IMR-90 (cell line): ENCODE results near the gene HNRNPA3. TPM values are rescaled to one million over a fixed set of nuclear protein-coding genes. Genes with fewer than 3 reads are reported as not detected.

Experiments used
- ATAC-seq: fragments of 200-7000 bp; cut with Tn5 transposase; 2 replicates; pipeline ENCODE4 v1.9.1; 2020; ENCODE audit warnings: low read depth, mild to moderate bottlenecking, moderate library complexity
- BruUV-seq: library from RNA; stranded (reverse); fragments of 400-500 nt; replicated peaks from 2 replicates; lab custom pipeline; 2021; lab: Mats Ljungman, UMichigan
- CTCF ChIA-PET: fragments of 300-600 bp; formaldehyde crosslinking; extraction: SDS; loops from one replicate; lab custom pipeline; 2021; ENCODE audit warnings: antibody characterized with exemption; lab: Yijun Ruan, JAX
- POLR2A ChIA-PET: fragments of 300-600 bp; sonication (Branson Sonifier 250); formaldehyde crosslinking; loops from one replicate; lab custom pipeline; 2022; ENCODE audit warnings: antibody characterized with exemption; ENCODE audit not compliant: unreplicated experiment; lab: Charles Lee
- DNase-seq: peaks from one replicate; pipeline ENCODE4 v3.0.0; 2013
- H2AFZ ChIP-seq: replicated peaks from 2 replicates; pipeline ENCODE3; 2013; ENCODE audit warnings: low read length, mild to moderate bottlenecking; ENCODE audit not compliant: poor library complexity
- H2AK5ac ChIP-seq: 2 replicates; pipeline ENCODE4 v1.6.1; 2013; ENCODE audit warnings: low read depth, low read length, inconsistent platforms
- H2AK9ac ChIP-seq: replicated peaks from 2 replicates; pipeline ENCODE3; 2013; ENCODE audit warnings: mild to moderate bottlenecking, low read depth, low read length, moderate library complexity; ENCODE audit not compliant: poor library complexity
- H2BK120ac ChIP-seq: 2 replicates; pipeline ENCODE4 v1.6.1; 2013; ENCODE audit warnings: low read depth, low read length, inconsistent platforms
- H2BK15ac ChIP-seq: 3 replicates; pipeline ENCODE4 v1.6.1; 2013; ENCODE audit warnings: low read depth, low read length, inconsistent platforms
- H2BK20ac ChIP-seq: 2 replicates; pipeline ENCODE4 v1.6.1; 2013; ENCODE audit warnings: low read depth, mild to moderate bottlenecking, inconsistent platforms, low read length, moderate library complexity
- H2BK5ac ChIP-seq: 2 replicates; pipeline ENCODE4 v1.6.1; 2013; ENCODE audit warnings: mild to moderate bottlenecking, low read depth, low read length, inconsistent platforms; ENCODE audit not compliant: poor library complexity, severe bottlenecking
- H3K14ac ChIP-seq: replicated peaks from 2 replicates; pipeline ENCODE4 v1.6.1; 2013; ENCODE audit warnings: low read depth, low read length, inconsistent platforms
- H3K18ac ChIP-seq: 2 replicates; pipeline ENCODE4 v1.6.1; 2013; ENCODE audit warnings: low read depth, low read length, control low read depth
- H3K23ac ChIP-seq: 2 replicates; pipeline ENCODE4 v1.6.1; 2013; ENCODE audit warnings: low read depth, low read length, inconsistent platforms
- H3K27ac ChIP-seq: 2 replicates; pipeline ENCODE4 v1.5.1; 2013; ENCODE audit warnings: mild to moderate bottlenecking, control low read depth, low read length; ENCODE audit not compliant: insufficient read depth
- H3K27me3 ChIP-seq: 2 replicates; pipeline ENCODE4 v1.6.1; 2013; ENCODE audit warnings: low read length; ENCODE audit not compliant: control insufficient read depth, insufficient read depth
- H3K36me3 ChIP-seq: 2 replicates; pipeline ENCODE4 v1.6.1; 2013; ENCODE audit warnings: low read length, mixed read lengths; ENCODE audit not compliant: control insufficient read depth, insufficient read depth
- H3K4ac ChIP-seq: 2 replicates; pipeline ENCODE4 v1.6.1; 2013; ENCODE audit warnings: low read depth, low read length, inconsistent platforms
- H3K4me1 ChIP-seq: 2 replicates; pipeline ENCODE4 v1.6.1; 2013; ENCODE audit warnings: low read length, mixed read lengths; ENCODE audit not compliant: control insufficient read depth, insufficient read depth
- H3K4me2 ChIP-seq: 2 replicates; pipeline ENCODE4 v1.6.1; 2013; ENCODE audit warnings: low read depth, mild to moderate bottlenecking, control low read depth, low read length, moderate library complexity
- H3K4me3 ChIP-seq: 2 replicates; pipeline ENCODE4 v1.5.1; 2013; ENCODE audit warnings: low read depth, mild to moderate bottlenecking, control low read depth, low read length, moderate library complexity; ENCODE audit not compliant: insufficient read depth
- H3K56ac ChIP-seq: 2 replicates; pipeline ENCODE4 v1.6.1; 2013; ENCODE audit warnings: low read length, inconsistent platforms; ENCODE audit not compliant: insufficient read depth; ENCODE audit errors: extremely low read depth
- H3K79me1 ChIP-seq, 2 experiments: 2 replicates each; pipeline ENCODE4 v1.6.1; 2013; ENCODE audit warnings: low read length in 2 of 2, inconsistent platforms in 1 of 2, low read depth in 1 of 2
- H3K9ac ChIP-seq: 2 replicates; pipeline ENCODE4 v1.6.1; 2013; ENCODE audit warnings: low read depth, low read length, control low read depth
- H3K9me1 ChIP-seq: 2 replicates; pipeline ENCODE4 v1.6.1; 2013; ENCODE audit warnings: low read length, inconsistent platforms; ENCODE audit not compliant: insufficient read depth
- H3K9me3 ChIP-seq: 2 replicates; pipeline ENCODE4 v1.6.1; 2013; ENCODE audit warnings: low read length; ENCODE audit not compliant: control insufficient read depth, insufficient read depth
- H4K20me1 ChIP-seq: 2 replicates; pipeline ENCODE4 v1.6.1; 2013; ENCODE audit warnings: low read length, inconsistent platforms; ENCODE audit not compliant: insufficient read depth
- H4K5ac ChIP-seq: 2 replicates; pipeline ENCODE4 v1.6.1; 2013; ENCODE audit warnings: mild to moderate bottlenecking, low read depth, low read length, control low read depth
- H4K8ac ChIP-seq, 2 experiments: 2 replicates each; pipeline ENCODE4 v1.6.1; 2013; ENCODE audit warnings: low read depth in 2 of 2, low read length in 2 of 2, control low read depth in 1 of 2, inconsistent platforms in 1 of 2
- H4K91ac ChIP-seq: 2 replicates; pipeline ENCODE4 v1.6.1; 2013; ENCODE audit warnings: low read depth, low read length, inconsistent platforms; ENCODE audit not compliant: insufficient read depth
- WGBS, 2 experiments: methylation state at CpG; one replicate each; pipeline versions ENCODE4 v1.1.5 to v1.1.7; 2013; ENCODE audit warnings: missing lambda C conversion rate in 2 of 2; ENCODE audit not compliant: insufficient read length in 1 of 2; ENCODE audit errors: extremely low coverage in 2 of 2; 5-methylcytosine and 5-hydroxymethylcytosine counted together
- dilution Hi-C: fragments of 300-500 bp; cut with HindIII; formaldehyde crosslinking; loops from one replicate; pipeline ENCODE4 v1.14.3; 2018; ENCODE audit warnings: low sequenced_read_pairs; ENCODE audit not compliant: unreplicated experiment
- in situ Hi-C: fragments of 300-500 bp; cut with MboI; formaldehyde crosslinking; loops from 3 replicates; pipeline ENCODE4 v1.14.3; 2019; ENCODE audit warnings: low sequenced_read_pairs, inconsistent platforms, mixed read lengths
- intact Hi-C: fragments of 100-400 bp; cut with micrococcal nuclease; formaldehyde crosslinking; loops from 2 replicates; pipeline ENCODE4 v1.10.0; 2022
- polyA plus RNA-seq, 3 experiments: library from polyadenylated mRNA; depleted of rRNA; stranded (reverse); fragments of >200 nt; gene quantifications; 2 replicates each; pipeline ENCODE4 v1.2.3, GENCODE V29; 2012; ENCODE audit warnings: low replicate concordance in 1 of 3
- total RNA-seq: library from RNA; depleted of rRNA; stranded (reverse); fragments of >200 nt; gene quantifications from 2 replicates; pipeline ENCODE4 v1.2.3, GENCODE V29; 2012
- TF ChIP-seq, protein P1 (sequence below): conservative IDR thresholded peaks from 2 replicates; pipeline ENCODE4 v1.5.1; 2012; ENCODE audit warnings: mild to moderate bottlenecking, low read depth, low read length, improper control_type of control experiment

The HNRNPA3 gene
- total and polyA plus RNA-seq, 2 of the 4 experiments (the other 2 are of a cell fraction): 18.6 to 111 TPM

DNA sequence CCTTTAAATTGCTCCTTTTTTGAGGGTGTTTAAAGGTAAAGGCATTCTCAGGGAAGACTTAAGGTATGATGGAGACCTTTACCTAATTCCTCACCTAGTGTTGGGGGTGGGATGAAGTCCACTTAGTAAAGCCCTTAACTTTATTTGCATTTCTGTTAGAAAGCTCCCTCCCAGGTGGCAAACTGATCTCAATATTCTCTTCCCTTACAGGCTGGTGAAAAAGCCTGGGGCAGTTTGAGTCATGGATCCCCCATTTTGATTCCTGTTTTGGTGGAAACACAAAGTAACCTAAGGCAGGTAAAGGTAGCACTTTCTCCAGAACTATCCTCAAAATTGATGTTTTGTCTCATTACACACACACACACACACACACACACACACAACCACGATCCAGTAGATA, 33.8 kb upstream of the HNRNPA3 start:
- Histone ChIP-seq H4K20me1 (no peaks in the 10 kb centered on the region), H3K4ac (no peak overlapping the region), H3K4me1 (no peaks in the 10 kb centered on the region; the same call in 1 of the 2 replicates), H3K4me3 (no peak overlapping the region), H4K91ac (no peak overlapping the region), H3K14ac (no peak overlapping the region), H3K18ac (no peak overlapping the region), H3K9me3 (no peaks in the 10 kb centered on the region), H3K36me3 (no peaks in the 10 kb centered on the region), H3K23ac (no peak overlapping the region), H3K9me1 (peaks cover 3% of the 10 kb centered on the region; the same call in 1 of the 2 replicates), H2AK9ac (no peak overlapping the region), H2BK5ac (no peak overlapping the region), H3K27me3 (peaks cover 2% of the 10 kb centered on the region; the same call in 1 of the 2 replicates), H2BK15ac (no peak overlapping the region), H3K79me1 (no peaks in the 10 kb centered on the region), H3K4me2 (no peak overlapping the region), H4K8ac (no peak overlapping the region), H2BK120ac (no peak overlapping the region), H2AFZ (no peak overlapping the region), H2AK5ac (no peak overlapping the region), H3K56ac (no peak overlapping the region), H3K27ac (no peak overlapping the region), H2BK20ac (no peak overlapping the region), H4K5ac (no peak overlapping the region), H3K9ac (no peak overlapping the region)
- ATAC-seq (no peak), DNase-seq (no peak)
- WGBS, 2 experiments: no CpG with 5 or more reads among the region's 1 CpG
- dilution Hi-C loops (no loop called here), intact Hi-C loops (no loop called here), in situ Hi-C loops (no loop called here)
- TF ChIP-seq, protein P1, sequence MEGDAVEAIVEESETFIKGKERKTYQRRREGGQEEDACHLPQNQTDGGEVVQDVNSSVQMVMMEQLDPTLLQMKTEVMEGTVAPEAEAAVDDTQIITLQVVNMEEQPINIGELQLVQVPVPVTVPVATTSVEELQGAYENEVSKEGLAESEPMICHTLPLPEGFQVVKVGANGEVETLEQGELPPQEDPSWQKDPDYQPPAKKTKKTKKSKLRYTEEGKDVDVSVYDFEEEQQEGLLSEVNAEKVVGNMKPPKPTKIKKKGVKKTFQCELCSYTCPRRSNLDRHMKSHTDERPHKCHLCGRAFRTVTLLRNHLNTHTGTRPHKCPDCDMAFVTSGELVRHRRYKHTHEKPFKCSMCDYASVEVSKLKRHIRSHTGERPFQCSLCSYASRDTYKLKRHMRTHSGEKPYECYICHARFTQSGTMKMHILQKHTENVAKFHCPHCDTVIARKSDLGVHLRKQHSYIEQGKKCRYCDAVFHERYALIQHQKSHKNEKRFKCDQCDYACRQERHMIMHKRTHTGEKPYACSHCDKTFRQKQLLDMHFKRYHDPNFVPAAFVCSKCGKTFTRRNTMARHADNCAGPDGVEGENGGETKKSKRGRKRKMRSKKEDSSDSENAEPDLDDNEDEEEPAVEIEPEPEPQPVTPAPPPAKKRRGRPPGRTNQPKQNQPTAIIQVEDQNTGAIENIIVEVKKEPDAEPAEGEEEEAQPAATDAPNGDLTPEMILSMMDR: no peak
- CTCF ChIA-PET: no interaction called here
- POLR2A ChIA-PET: no interaction called here
- BruUV-seq: no TSS peak
